MCF 10A (cell line): ENCODE results near the gene SOX6. TPM values are rescaled to one million over a fixed set of nuclear protein-coding genes. Genes with fewer than 3 reads are reported as not detected.

Experiments used
- Bru-seq: library from RNA; stranded (reverse); fragments of 400-500 nt; gene quantifications from one replicate; lab custom pipeline; 2021; lab: Mats Ljungman, UMichigan
- BruChase-seq, 2 experiments: library from RNA; stranded (reverse); fragments of 400-500 nt; gene quantifications; one replicate each; lab custom pipeline; 2021; lab: Mats Ljungman, UMichigan
- BruUV-seq: library from RNA; stranded (reverse); fragments of 400-500 nt; replicated peaks from 2 replicates; lab custom pipeline; 2021; lab: Mats Ljungman, UMichigan
- CTCF ChIA-PET: fragments of 300-600 bp; sonication (Branson Sonifier 250); formaldehyde crosslinking; extraction: SDS; loops from one replicate; lab custom pipeline; 2021; ENCODE audit warnings: antibody characterized with exemption, inconsistent platforms; lab: Yijun Ruan, JAX
- POLR2A ChIA-PET: fragments of 300-600, 350-650 bp; sonication (Branson Sonifier 250); formaldehyde crosslinking; extraction: SDS; loops from one replicate; lab custom pipeline; 2020; ENCODE audit warnings: antibody characterized with exemption, inconsistent platforms; lab: Yijun Ruan, JAX
- DNase-seq: peaks from one replicate; pipeline ENCODE4 v3.0.0-alpha.2; 2018; ENCODE audit not compliant: unreplicated experiment
- H3K27ac Mint-ChIP-seq: one replicate; pipeline ENCODE4 v1.8.0; 2022; ENCODE audit warnings: mild to moderate bottlenecking, low read depth, mixed read lengths; ENCODE audit not compliant: unreplicated experiment
- H3K27me3 Mint-ChIP-seq: one replicate; pipeline ENCODE4 v1.8.0; 2022; ENCODE audit warnings: mixed read lengths; ENCODE audit not compliant: insufficient read depth, unreplicated experiment
- H3K36me3 Mint-ChIP-seq: one replicate; pipeline ENCODE4 v1.8.0; 2022; ENCODE audit warnings: mild to moderate bottlenecking, moderate library complexity, mixed read lengths; ENCODE audit not compliant: insufficient read depth, unreplicated experiment
- H3K4me1 Mint-ChIP-seq: one replicate; pipeline ENCODE4 v1.8.0; 2022; ENCODE audit warnings: mixed read lengths; ENCODE audit not compliant: insufficient read depth, unreplicated experiment
- H3K4me3 Mint-ChIP-seq: one replicate; pipeline ENCODE4 v1.8.0; 2022; ENCODE audit warnings: mild to moderate bottlenecking, moderate library complexity, mixed read lengths; ENCODE audit not compliant: unreplicated experiment
- H3K9me3 Mint-ChIP-seq: one replicate; pipeline ENCODE4 v1.8.0; 2022; ENCODE audit warnings: mixed read lengths; ENCODE audit not compliant: unreplicated experiment
- CTCF ChIP-seq: fragments of 200-600 bp; IDR thresholded peaks from one replicate; pipeline ENCODE4 v1.8.0; 2022; ENCODE audit warnings: antibody characterized with exemption, mild to moderate bottlenecking; ENCODE audit not compliant: unreplicated experiment
- intact Hi-C: fragments of 100-400 bp; cut with micrococcal nuclease; formaldehyde crosslinking; loops from 2 replicates; pipeline ENCODE4 v1.14.1; 2022
- long read RNA-seq: library from polyadenylated mRNA; stranded (forward); transcript quantifications from one replicate; pipeline ENCODE4 v2.0.0, GENCODE V29; 2022
- total RNA-seq: library from RNA; stranded (reverse); gene quantifications from 2 replicates; pipeline ENCODE4 v1.2.3, GENCODE V29; 2022

The SOX6 gene
- 5.2 and 6.4 TPM in 2 replicates for total RNA-seq
- percentile 49 among the genes with signal in this experiment for Bru-seq, nascent RNA
- percentile 35 among the genes with signal in this experiment for BruChase-seq, experiment 1, labeled RNA remaining after a 6-hour chase
- BruChase-seq, experiment 2, labeled RNA remaining after a 2-hour chase, result percentile 41 among the genes with signal in this experiment
- long read RNA-seq, partial matches to known transcripts, result 0 of 3 reads
- long read RNA-seq, other reads (novel, unspliced or antisense), result 3 of 3 reads

DNA sequence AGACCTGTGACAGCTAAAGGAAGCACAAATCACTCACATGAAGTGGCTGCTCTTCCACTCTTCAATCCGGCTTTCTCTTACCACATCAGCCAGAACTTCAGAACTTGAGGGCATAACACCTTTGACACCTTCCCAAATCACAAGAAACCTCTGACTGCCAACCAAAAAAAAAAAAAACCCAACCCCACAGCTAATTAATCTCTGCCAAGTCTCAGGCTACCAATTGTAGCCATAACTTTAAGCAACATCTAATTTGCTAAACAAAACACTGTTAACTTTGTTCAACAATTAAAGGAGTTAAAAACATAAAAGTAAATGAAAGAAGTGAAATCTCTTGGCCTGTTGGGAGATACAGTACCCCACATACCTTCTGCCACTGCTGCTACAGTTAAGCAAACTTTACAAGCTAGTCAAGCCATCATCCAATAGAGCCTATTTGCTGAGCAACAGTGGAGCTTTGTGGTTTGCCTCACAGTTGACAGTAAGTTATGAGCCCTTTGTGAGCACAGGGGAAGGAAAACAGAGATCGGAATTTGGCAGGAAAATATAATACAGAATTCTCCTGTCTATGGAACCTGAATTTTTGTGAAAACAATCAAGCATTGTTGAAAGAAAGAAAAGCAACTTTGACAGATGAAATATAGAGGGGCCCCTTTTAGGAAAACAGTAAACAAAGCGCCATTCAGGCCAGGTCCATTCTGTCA, at the start of gene SOX6:
Gene SOX6, minus strand, starts transcription at position 490 of the 704 bp plus-strand sequence. CDS start 15,298 bp downstream, outside the sequence.
- no peak for TF ChIP-seq CTCF
- H3K9me3 Mint-ChIP-seq, result no peaks in the 10 kb centered on the region
- intact Hi-C loops, result no loop called here
- H3K4me1 Mint-ChIP-seq, result no peaks in the 10 kb centered on the region
- H3K36me3 Mint-ChIP-seq, result no peaks in the 10 kb centered on the region
- H3K4me3 Mint-ChIP-seq, result no peak within 1 kb of the TSS
- H3K27me3 Mint-ChIP-seq, result no peaks in the 10 kb centered on the region
- ChIA-PET POLR2A (interaction anchor here (0.6 kb wide), 1 partner anchor 69 kb away, joined by 3 read pairs; no protein-coding TSS in a partner anchor), CTCF (interaction anchor here (1.0 kb wide), 1 partner anchor 51 kb away, joined by 3 read pairs; no protein-coding TSS in a partner anchor)
- no peak within 1 kb of the TSS for H3K27ac Mint-ChIP-seq
- DNase-seq, result no peak
- no TSS peak for BruUV-seq

DNA sequence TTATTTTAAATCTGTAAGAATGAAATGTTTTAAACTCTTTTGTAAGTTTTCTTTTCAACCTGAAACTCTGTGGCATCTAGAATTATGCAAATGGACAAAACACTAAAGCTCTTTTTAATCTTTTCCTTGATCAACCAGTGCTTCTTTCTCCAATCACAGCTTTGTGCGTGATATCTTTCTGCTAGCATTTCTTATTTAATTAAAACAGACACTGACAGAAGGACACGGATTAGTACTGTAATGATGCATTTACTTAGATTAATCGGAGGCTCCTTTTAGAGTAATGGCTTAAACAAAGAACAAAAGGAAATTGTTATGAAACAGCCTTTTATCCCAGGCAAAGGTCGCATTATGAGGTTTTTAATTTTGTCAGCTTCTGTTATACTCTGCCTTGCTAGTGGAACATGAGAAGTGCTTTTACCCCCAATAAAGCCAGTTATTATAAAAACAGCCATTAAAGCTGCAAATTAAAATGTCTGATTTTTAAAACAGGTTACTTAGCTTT, 48.5 kb upstream of the SOX6 start:
- H3K9me3 Mint-ChIP-seq, result no peaks in the 10 kb centered on the region
- ChIA-PET POLR2A (no interaction called here), CTCF (no interaction called here)
- no peak overlapping the region for H3K27ac Mint-ChIP-seq
- intact Hi-C loops, result no loop called here
- BruUV-seq, result no TSS peak
- TF ChIP-seq CTCF, result no peak
- H3K36me3 Mint-ChIP-seq, result no peaks in the 10 kb centered on the region
- no peaks in the 10 kb centered on the region for H3K4me1 Mint-ChIP-seq
- DNase-seq, result no peak
- H3K4me3 Mint-ChIP-seq, result no peak overlapping the region
- no peaks in the 10 kb centered on the region for H3K27me3 Mint-ChIP-seq

DNA sequence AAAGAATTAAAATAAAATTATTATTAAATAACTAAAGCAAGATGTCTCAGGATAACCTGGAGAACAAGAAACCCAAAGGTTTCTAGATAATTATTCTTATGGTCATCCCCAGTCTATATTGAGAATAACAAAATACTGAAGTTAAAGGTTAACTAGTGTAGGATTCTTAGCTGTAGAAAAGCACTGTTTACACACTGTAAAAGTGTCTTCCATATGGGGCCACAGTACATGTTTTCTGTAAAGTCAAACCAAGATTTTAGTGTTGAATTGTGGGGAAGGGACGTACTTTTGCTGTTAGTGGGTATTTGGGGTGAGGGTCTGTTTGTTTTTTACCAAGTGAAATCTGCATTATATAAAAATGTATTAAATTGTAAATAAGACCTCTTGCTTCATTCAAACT, 47.5 kb upstream of the SOX6 start:
- Mint-ChIP-seq H3K4me1 (no peaks in the 10 kb centered on the region), H3K27me3 (no peaks in the 10 kb centered on the region), H3K4me3 (no peak overlapping the region), H3K27ac (no peak overlapping the region), H3K9me3 (no peaks in the 10 kb centered on the region), H3K36me3 (no peaks in the 10 kb centered on the region)
- ChIA-PET CTCF (interaction anchor here (0.6 to 0.7 kb wide), 4 partner anchors 118 to 1974 kb away, joined by 3 read pairs; no protein-coding TSS in a partner anchor), POLR2A (no interaction called here)
- intact Hi-C loops, result no loop called here
- BruUV-seq, result no TSS peak
- no peak for DNase-seq
- no peak for TF ChIP-seq CTCF

GRCh38 chr11:16403448-16403803, 47.1 kb upstream of the SOX6 start:
- Mint-ChIP-seq H3K36me3 (no peaks in the 10 kb centered on the region), H3K27me3 (no peaks in the 10 kb centered on the region), H3K4me1 (no peaks in the 10 kb centered on the region), H3K27ac (no peak overlapping the region), H3K4me3 (no peak overlapping the region), H3K9me3 (no peaks in the 10 kb centered on the region)
- TF ChIP-seq CTCF, result no peak
- no peak for DNase-seq
- no TSS peak for BruUV-seq
- intact Hi-C loops, result no loop called here
- CTCF ChIA-PET, result interaction anchor here (0.6 to 0.7 kb wide), 5 partner anchors 118 to 1973 kb away, joined by 3 read pairs; no protein-coding TSS in a partner anchor
- POLR2A ChIA-PET, result no interaction called here
